ENCODE data around the gene TIMM8A. TPM values are rescaled to one million over a fixed set of nuclear protein-coding genes. Genes with fewer than 3 reads are reported as not detected.

TIMM8A gene
- polyA plus RNA-seq, 2 of the 4 experiments (the other 2 are of a cell fraction), result 24.5 to 36.8 TPM

DNA sequence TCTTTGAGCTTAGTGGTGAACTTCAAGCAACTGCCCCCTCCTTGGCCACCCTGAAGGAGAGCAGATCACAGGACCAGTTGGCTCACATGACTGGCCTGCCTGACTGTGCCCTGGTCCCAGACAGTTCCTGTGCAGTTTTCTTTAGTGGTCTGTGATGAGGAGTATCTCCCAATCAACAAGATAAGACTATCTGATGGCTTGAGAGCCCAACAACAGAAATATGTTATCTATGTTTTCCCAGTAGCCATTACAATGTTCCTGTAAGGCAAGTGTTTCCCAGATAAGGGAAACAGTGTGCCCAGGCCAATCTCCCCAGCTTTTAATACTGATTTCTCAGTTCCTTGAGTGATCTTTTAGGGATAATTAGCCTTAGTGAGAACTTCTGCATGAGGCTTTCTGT lies 14.2 kb upstream of the TIMM8A start (continued):
- TF ChIP-seq ESRRA (IDR thresholded peaks at IDR 0.05; ENCODE audit: borderline replicate concordance, low read length) (no peak), HDAC2 (IDR thresholded peaks at IDR 0.05) (no peak), ZFP36 (IDR thresholded peaks at IDR 0.05; ENCODE audit: borderline replicate concordance, partially characterized antibody) (no peak), SMC3 (IDR thresholded peaks at IDR 0.05) (no peak), KDM1A (IDR thresholded peaks at IDR 0.05; ENCODE audit: low read depth) (no peak), HOXA7 (CRISPR knock-in tag; IDR thresholded peaks at IDR 0.05) (no peak), CBX8 (IDR thresholded peaks at IDR 0.05) (no peak), RFX5 (IDR thresholded peaks at IDR 0.05) (no peak)
- TF ChIP-seq, protein P1, sequence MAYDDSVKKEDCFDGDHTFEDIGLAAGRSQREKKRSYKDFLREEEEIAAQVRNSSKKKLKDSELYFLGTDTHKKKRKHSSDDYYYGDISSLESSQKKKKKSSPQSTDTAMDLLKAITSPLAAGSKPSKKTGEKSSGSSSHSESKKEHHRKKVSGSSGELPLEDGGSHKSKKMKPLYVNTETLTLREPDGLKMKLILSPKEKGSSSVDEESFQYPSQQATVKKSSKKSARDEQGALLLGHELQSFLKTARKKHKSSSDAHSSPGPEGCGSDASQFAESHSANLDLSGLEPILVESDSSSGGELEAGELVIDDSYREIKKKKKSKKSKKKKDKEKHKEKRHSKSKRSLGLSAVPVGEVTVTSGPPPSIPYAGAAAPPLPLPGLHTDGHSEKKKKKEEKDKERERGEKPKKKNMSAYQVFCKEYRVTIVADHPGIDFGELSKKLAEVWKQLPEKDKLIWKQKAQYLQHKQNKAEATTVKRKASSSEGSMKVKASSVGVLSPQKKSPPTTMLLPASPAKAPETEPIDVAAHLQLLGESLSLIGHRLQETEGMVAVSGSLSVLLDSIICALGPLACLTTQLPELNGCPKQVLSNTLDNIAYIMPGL (CRISPR knock-in tag; IDR thresholded peaks at IDR 0.05; ENCODE audit: borderline replicate concordance), result no peak

DNA sequence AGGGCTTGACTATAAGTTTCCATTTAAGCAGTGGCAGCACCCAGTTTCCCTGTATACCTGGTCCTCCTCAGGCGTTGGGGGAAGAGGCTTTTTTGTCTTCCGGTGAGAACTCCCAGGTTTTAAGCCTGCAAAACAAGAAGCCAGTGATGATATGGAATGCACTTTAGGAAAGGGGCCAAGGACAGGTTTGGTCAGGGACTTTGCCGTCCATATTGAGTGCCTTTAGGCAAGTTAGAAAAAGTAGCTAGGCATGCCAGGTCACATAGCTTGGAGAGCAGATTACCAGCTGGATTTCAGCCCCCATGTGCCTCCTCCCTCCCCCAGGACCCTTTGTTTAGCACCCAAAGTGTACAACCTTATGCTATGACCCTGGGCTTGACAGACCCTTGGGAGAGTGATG lies 13.6 kb upstream of the TIMM8A start:
- Histone ChIP-seq H3K9me3 (no peaks in the 10 kb centered on the region), H3K4me3 (no peak overlapping the region), H3K27ac (no peak overlapping the region), H3K4me2 (no peak overlapping the region), H3K4me1 (no peaks in the 10 kb centered on the region)
- DNase-seq (ENCODE audit: low read depth in 1 of 2, low spot score in 1 of 2) (no peak), FAIRE-seq (no peak), ATAC-seq (no peak)
- WGBS (ENCODE audit: missing lambda C conversion rate), result 42% methylated on average over 3 of the region's 3 CpGs
- ChIA-PET POLR2A (no interaction called here), CTCF (no interaction called here)
- TF ChIP-seq HEYL (CRISPR knock-in tag; IDR thresholded peaks at IDR 0.05) (no peak), ZNF302 (CRISPR knock-in tag; IDR thresholded peaks at IDR 0.05) (no peak), SMC3 (IDR thresholded peaks at IDR 0.05) (no peak), EP300 (IDR thresholded peaks at IDR 0.05) (no peak), ZFP36 (IDR thresholded peaks at IDR 0.05; ENCODE audit: borderline replicate concordance, partially characterized antibody) (no peak), EHF (CRISPR knock-in tag; IDR thresholded peaks at IDR 0.05) (no peak), POLR2A (IDR thresholded peaks at IDR 0.05; ENCODE audit: low read length) (no peak), JUN (IDR thresholded peaks at IDR 0.05) (no peak), EHMT2 (IDR thresholded peaks at IDR 0.05; ENCODE audit: low read depth) (no peak), RARB (CRISPR knock-in tag; IDR thresholded peaks at IDR 0.05) (no peak), ZSCAN20 (CRISPR knock-in tag; IDR thresholded peaks at IDR 0.05) (no peak), HDAC2 (IDR thresholded peaks at IDR 0.05) (no peak)
- TF ChIP-seq, protein P2, sequence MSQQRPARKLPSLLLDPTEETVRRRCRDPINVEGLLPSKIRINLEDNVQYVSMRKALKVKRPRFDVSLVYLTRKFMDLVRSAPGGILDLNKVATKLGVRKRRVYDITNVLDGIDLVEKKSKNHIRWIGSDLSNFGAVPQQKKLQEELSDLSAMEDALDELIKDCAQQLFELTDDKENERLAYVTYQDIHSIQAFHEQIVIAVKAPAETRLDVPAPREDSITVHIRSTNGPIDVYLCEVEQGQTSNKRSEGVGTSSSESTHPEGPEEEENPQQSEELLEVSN (IDR thresholded peaks at IDR 0.05; ENCODE audit: borderline replicate concordance, low read depth), result no peak

DNA sequence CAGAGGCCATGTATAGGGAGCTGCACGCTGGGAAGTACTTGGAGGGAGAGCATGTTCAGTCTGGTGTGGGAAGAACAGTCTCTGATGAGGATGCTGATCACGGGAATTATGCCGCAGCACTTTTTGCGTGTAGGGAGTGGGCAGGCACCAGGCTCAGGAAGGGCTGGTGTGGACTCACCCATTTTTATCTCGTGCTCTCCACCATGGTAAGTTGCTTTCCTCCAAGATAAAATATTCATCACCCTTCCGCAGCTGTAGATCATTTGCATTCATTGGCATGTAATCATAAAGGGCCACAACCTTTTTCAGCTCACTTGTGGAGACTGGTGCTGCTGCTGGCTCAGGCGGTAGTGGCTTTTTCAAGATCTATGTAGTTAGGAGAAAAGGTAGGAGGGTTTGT lies 11.8 kb upstream of the TIMM8A start:
- POLR2A ChIA-PET, result no interaction called here
- CTCF ChIA-PET, result no interaction called here
- H3K9me3 ChIP-seq, result no peaks in the 10 kb centered on the region
- no peak overlapping the region for H3K27ac ChIP-seq
- WGBS (ENCODE audit: missing lambda C conversion rate), result 58% methylated on average over 7 of the region's 7 CpGs
- no peaks in the 10 kb centered on the region for H3K4me1 ChIP-seq
- TF ChIP-seq EHF (CRISPR knock-in tag; IDR thresholded peaks at IDR 0.05), result no peak
- TF ChIP-seq KDM1A (IDR thresholded peaks at IDR 0.05; ENCODE audit: low read depth), result no peak
- TF ChIP-seq, protein P3, sequence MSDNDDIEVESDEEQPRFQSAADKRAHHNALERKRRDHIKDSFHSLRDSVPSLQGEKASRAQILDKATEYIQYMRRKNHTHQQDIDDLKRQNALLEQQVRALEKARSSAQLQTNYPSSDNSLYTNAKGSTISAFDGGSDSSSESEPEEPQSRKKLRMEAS (IDR thresholded peaks at IDR 0.05), result no peak
- TF ChIP-seq ZC3H11A (IDR thresholded peaks at IDR 0.05), result no peak
- no peak for TF ChIP-seq RCOR1 (IDR thresholded peaks at IDR 0.05; ENCODE audit: low read depth, low read length)
- TF ChIP-seq JUNB (IDR thresholded peaks at IDR 0.05), result no peak
- TF ChIP-seq, protein P4, sequence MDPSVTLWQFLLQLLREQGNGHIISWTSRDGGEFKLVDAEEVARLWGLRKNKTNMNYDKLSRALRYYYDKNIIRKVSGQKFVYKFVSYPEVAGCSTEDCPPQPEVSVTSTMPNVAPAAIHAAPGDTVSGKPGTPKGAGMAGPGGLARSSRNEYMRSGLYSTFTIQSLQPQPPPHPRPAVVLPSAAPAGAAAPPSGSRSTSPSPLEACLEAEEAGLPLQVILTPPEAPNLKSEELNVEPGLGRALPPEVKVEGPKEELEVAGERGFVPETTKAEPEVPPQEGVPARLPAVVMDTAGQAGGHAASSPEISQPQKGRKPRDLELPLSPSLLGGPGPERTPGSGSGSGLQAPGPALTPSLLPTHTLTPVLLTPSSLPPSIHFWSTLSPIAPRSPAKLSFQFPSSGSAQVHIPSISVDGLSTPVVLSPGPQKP (IDR thresholded peaks at IDR 0.05; ENCODE audit: low read depth, low read length), result no peak
- no peak overlapping the region for H3K4me3 ChIP-seq
- H3K4me2 ChIP-seq, result no peak overlapping the region
- FAIRE-seq (no peak), ATAC-seq (no peak), DNase-seq (ENCODE audit: low read depth in 1 of 2, low spot score in 1 of 2) (no peak)
